Keratinocyte (primary cell): ENCODE measurements around the gene ADI1. TPM values are rescaled to one million over a fixed set of nuclear protein-coding genes. Genes with fewer than 3 reads are reported as not detected.
"Not testable (repeated sequence)": the region's sequence is repeated elsewhere in the genome, so short reads cannot be mapped to it uniquely, and the experiment has no call there.

Source experiments
- DNase-seq: peaks from one replicate; pipeline ENCODE4 v3.0.0-alpha.2; 2011; ENCODE audit warnings: low read depth, missing footprints, low spot score
- FAIRE-seq: peaks from 2 replicates; lab custom pipeline; 2011; peaks lifted over from hg19 to GRCh38; lab: Jason Lieb, UNC
- H2AFZ ChIP-seq: 2 replicates; pipeline ENCODE4 v1.6.0; 2012; ENCODE audit warnings: low read length, control low read depth, inconsistent platforms; ENCODE audit not compliant: control insufficient read depth
- H3K27ac ChIP-seq: 2 replicates; pipeline ENCODE4 v1.5.1; 2011; ENCODE audit warnings: low read length; ENCODE audit not compliant: control insufficient read depth, insufficient read depth
- H3K27me3 ChIP-seq: 3 replicates; pipeline ENCODE4 v1.6.0; 2011; ENCODE audit warnings: low read length; ENCODE audit not compliant: control insufficient read depth, insufficient read depth; ENCODE audit errors: extremely low read depth
- H3K36me3 ChIP-seq, 2 experiments: 2 replicates in 1 of 2; 3 replicates in 1 of 2; pipeline ENCODE4 v1.5.1; 2011; ENCODE audit warnings: low read length in 2 of 2, mild to moderate bottlenecking in 1 of 2; ENCODE audit not compliant: control insufficient read depth in 2 of 2, insufficient read depth in 2 of 2; ENCODE audit errors: extremely low read depth in 1 of 2
- H3K4me1 ChIP-seq: 3 replicates; pipeline ENCODE4 v1.5.1; 2011; ENCODE audit warnings: low read length; ENCODE audit not compliant: control insufficient read depth, insufficient read depth; ENCODE audit errors: extremely low read depth
- H3K4me2 ChIP-seq: 3 replicates; pipeline ENCODE4 v1.6.0; 2011; ENCODE audit warnings: low read depth, low read length; ENCODE audit not compliant: control insufficient read depth, insufficient read depth; ENCODE audit errors: extremely low read depth
- H3K4me3 ChIP-seq, 3 experiments: fragments of 200-600 bp in 1 of 3; sonication (generic) in 1 of 3; 2 replicates in 2 of 3; 3 replicates in 1 of 3; pipeline ENCODE4 v1.5.1; 2011 to 2016; ENCODE audit warnings: low read length in 3 of 3, mild to moderate bottlenecking in 3 of 3, control low read depth in 2 of 3, inconsistent platforms in 1 of 3, low read depth in 1 of 3, mixed read lengths in 1 of 3, mixed run types in 1 of 3, moderate library complexity in 1 of 3; ENCODE audit not compliant: control insufficient read depth in 2 of 3, insufficient read depth in 2 of 3; ENCODE audit errors: extremely low read depth in 1 of 3
- H3K79me2 ChIP-seq: 2 replicates; pipeline ENCODE4 v1.6.0; 2012; ENCODE audit warnings: low read length; ENCODE audit not compliant: control insufficient read depth, insufficient read depth
- H3K9ac ChIP-seq: 3 replicates; pipeline ENCODE4 v1.6.0; 2011; ENCODE audit warnings: low read length; ENCODE audit not compliant: control insufficient read depth, insufficient read depth; ENCODE audit errors: extremely low read depth
- H3K9me1 ChIP-seq: 3 replicates; pipeline ENCODE4 v1.6.0; 2011; ENCODE audit warnings: low read length; ENCODE audit not compliant: control insufficient read depth, insufficient read depth; ENCODE audit errors: extremely low read depth
- H3K9me3 ChIP-seq: 2 replicates; pipeline ENCODE4 v1.5.1; 2012; ENCODE audit warnings: low read depth, low read length; ENCODE audit not compliant: control insufficient read depth
- H4K20me1 ChIP-seq: 3 replicates; pipeline ENCODE4 v1.6.0; 2011; ENCODE audit warnings: low read length; ENCODE audit not compliant: control insufficient read depth, insufficient read depth; ENCODE audit errors: extremely low read depth
- CTCF ChIP-seq, 3 experiments: IDR thresholded peaks in 1 of 3; conservative IDR thresholded peaks in 1 of 3; optimal IDR thresholded peaks in 1 of 3; 2 replicates in 2 of 3; 3 replicates in 1 of 3; pipeline versions ENCODE3 to v1.5.1; 2011; ENCODE audit warnings: low read length in 3 of 3, mild to moderate bottlenecking in 3 of 3, moderate library complexity in 2 of 3, control low read depth in 1 of 3, inconsistent platforms in 1 of 3; ENCODE audit not compliant: insufficient read depth in 2 of 3; ENCODE audit errors: extremely low read depth in 1 of 3
- EZH2 ChIP-seq: IDR thresholded peaks from one replicate; pipeline ENCODE4 v1.6.1; 2012; ENCODE audit warnings: inconsistent platforms, mild to moderate bottlenecking, low read length, moderate library complexity
- dilution Hi-C: fragments of 300-500 bp; cut with MboI; formaldehyde crosslinking; loops from one replicate; pipeline ENCODE4 v1.7.0; 2020; ENCODE audit warnings: low sequenced_read_pairs; ENCODE audit not compliant: extremely low pct_ligation_motif_present
- polyA plus RNA-seq, 5 experiments: library from polyadenylated mRNA; depleted of rRNA in 3 of 5; stranded (reverse) in 3 of 5; stranded (forward) in 1 of 5; unstranded in 1 of 5; fragments of >200 nt; gene quantifications; 1 replicate in 1 of 5; 2 replicates in 3 of 5; 3 replicates in 1 of 5; pipeline versions ENCODE4 v1.2.1 to v1.2.3, GENCODE V29; 2011 to 2012; ENCODE audit warnings: missing spikeins in 2 of 5, low read depth in 1 of 5, low replicate concordance in 1 of 5

Gene ADI1
- polyA plus RNA-seq, 1 donor (not counting 4 experiments of a cell fraction or from before 2014, with no cell fraction given), result 47.4 TPM

GRCh38 chr2:3516831-3517230 lies 2.5 kb downstream of the ADI1 start:
- Histone ChIP-seq H2AFZ (no peak overlapping the region), H3K9ac (no peak overlapping the region), H3K27ac (no peak overlapping the region), H3K4me2 (no peak overlapping the region), H3K4me1 (peaks cover 9% of the 10 kb centered on the region), H3K27me3 (no peaks in the 10 kb centered on the region), H3K36me3 (peaks cover 0 to 4% of the 10 kb centered on the region in 2 experiments), H3K79me2 (peaks cover 12% of the 10 kb centered on the region), H3K9me1 (no peaks in the 10 kb centered on the region), H3K9me3 (no peaks in the 10 kb centered on the region), H3K4me3 (no peak overlapping the region), H4K20me1 (no peaks in the 10 kb centered on the region)
- TF ChIP-seq EZH2, result no peak
- no peak for TF ChIP-seq CTCF (optimal IDR thresholded peaks at IDR 0.05 in 1 of 3, IDR thresholded peaks at IDR 0.05 in 1 of 3, conservative IDR thresholded peaks at IDR 0.05 in 1 of 3; ENCODE audit: extremely low read depth in 1 of 3, insufficient read depth in 2 of 3, low read length in 3 of 3)
- dilution Hi-C loops, result no loop called here
- DNase-seq (no peak), FAIRE-seq (no peak)

GRCh38 chr2:3515438-3515837 lies 3.9 kb downstream of the ADI1 start:
- H3K36me3 ChIP-seq, H3K4me2 ChIP-seq, H3K27me3 ChIP-seq, H3K4me1 ChIP-seq, DNase-seq, H4K20me1 ChIP-seq, H3K27ac ChIP-seq, H3K9me1 ChIP-seq, H2AFZ ChIP-seq, dilution Hi-C loops, H3K9ac ChIP-seq, H3K4me3 ChIP-seq, H3K9me3 ChIP-seq, FAIRE-seq: not testable (repeated sequence)
- peaks cover 12% of the 10 kb centered on the region for H3K79me2 ChIP-seq
